ENCODE measurements around the gene CTBS. TPM values are rescaled to one million over a fixed set of nuclear protein-coding genes. Genes with fewer than 3 reads are reported as not detected.

The CTBS gene
- polyA plus RNA-seq, 2 of the 4 experiments (the other 2 are of a cell fraction), result 6.7 to 25.3 TPM

DNA sequence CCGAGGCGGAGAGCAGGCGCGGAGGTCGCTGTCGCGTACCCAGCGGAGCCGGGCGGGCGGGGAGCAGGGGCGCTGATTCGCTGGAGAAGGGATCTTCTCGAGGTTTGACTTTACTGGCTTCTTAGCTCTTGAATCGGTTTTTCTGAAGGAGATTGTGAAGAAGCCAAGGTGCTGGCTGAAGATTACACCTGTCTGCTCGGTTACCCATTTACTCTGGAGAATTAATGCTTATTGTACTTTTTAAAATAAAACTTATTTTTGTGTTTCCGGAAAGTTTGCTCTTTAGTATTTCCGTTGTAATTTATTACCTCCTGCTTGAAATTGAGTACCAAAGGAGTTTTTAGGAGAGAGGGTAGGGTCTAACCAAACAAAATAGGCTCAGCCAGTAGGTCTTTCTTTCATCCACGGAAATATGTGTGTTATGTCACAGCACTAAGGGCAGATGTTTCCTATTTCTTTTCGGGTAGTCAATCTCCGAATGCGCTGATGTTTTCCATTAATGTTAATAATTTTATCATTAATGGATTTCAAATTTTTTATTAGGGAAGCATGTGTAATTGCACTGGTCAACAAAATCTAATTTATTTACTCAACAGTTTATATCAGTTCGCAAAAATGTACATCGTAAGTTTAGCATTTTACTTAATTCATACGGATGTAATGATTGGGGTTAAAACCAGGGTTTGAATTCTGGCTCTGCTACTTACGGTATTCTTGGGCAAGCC lies 67.3 kb downstream of the CTBS start:
- POLR2A ChIA-PET, result interaction anchor here (0.6 to 1.9 kb wide), 12 partner anchors 8 to 430 kb away, joined by 3 to 27 read pairs (median 4); partner anchors contain the start of genes CTBS and RPF1
- 0 out of 3 replicates have a peak, but pooled peaks cover 4% of the 10 kb centered on the region for H3K9me3 ChIP-seq
- peak overlapping the region; percentile 80 for H3K4me2 ChIP-seq
- H3K27ac ChIP-seq, result peak overlapping the region; percentile 94 to 99
- WGBS (ENCODE audit: missing lambda C conversion rate), result 23% methylated on average over 14 of the region's 26 CpGs
- DNase-seq (ENCODE audit: low read depth in 1 of 2, low spot score in 1 of 2), result no peak
- CTCF ChIA-PET, result interaction anchor here (0.7 to 1.9 kb wide), 5 partner anchors 11 to 137 kb away, joined by 3 to 10 read pairs (median 5); no protein-coding TSS in a partner anchor
- no peak for TF ChIP-seq KDM5A (IDR thresholded peaks at IDR 0.05)
- no peak for TF ChIP-seq MAZ (IDR thresholded peaks at IDR 0.05; ENCODE audit: borderline replicate concordance, low read depth, low read length)
- TF ChIP-seq, protein P1, sequence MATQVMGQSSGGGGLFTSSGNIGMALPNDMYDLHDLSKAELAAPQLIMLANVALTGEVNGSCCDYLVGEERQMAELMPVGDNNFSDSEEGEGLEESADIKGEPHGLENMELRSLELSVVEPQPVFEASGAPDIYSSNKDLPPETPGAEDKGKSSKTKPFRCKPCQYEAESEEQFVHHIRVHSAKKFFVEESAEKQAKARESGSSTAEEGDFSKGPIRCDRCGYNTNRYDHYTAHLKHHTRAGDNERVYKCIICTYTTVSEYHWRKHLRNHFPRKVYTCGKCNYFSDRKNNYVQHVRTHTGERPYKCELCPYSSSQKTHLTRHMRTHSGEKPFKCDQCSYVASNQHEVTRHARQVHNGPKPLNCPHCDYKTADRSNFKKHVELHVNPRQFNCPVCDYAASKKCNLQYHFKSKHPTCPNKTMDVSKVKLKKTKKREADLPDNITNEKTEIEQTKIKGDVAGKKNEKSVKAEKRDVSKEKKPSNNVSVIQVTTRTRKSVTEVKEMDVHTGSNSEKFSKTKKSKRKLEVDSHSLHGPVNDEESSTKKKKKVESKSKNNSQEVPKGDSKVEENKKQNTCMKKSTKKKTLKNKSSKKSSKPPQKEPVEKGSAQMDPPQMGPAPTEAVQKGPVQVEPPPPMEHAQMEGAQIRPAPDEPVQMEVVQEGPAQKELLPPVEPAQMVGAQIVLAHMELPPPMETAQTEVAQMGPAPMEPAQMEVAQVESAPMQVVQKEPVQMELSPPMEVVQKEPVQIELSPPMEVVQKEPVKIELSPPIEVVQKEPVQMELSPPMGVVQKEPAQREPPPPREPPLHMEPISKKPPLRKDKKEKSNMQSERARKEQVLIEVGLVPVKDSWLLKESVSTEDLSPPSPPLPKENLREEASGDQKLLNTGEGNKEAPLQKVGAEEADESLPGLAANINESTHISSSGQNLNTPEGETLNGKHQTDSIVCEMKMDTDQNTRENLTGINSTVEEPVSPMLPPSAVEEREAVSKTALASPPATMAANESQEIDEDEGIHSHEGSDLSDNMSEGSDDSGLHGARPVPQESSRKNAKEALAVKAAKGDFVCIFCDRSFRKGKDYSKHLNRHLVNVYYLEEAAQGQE (IDR thresholded peaks at IDR 0.05), result no peak
- no peak for TF ChIP-seq JUNB (IDR thresholded peaks at IDR 0.05)
- TF ChIP-seq, protein P2, sequence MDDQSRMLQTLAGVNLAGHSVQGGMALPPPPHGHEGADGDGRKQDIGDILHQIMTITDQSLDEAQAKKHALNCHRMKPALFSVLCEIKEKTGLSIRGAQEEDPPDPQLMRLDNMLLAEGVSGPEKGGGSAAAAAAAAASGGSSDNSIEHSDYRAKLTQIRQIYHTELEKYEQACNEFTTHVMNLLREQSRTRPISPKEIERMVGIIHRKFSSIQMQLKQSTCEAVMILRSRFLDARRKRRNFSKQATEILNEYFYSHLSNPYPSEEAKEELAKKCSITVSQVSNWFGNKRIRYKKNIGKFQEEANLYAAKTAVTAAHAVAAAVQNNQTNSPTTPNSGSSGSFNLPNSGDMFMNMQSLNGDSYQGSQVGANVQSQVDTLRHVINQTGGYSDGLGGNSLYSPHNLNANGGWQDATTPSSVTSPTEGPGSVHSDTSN (IDR thresholded peaks at IDR 0.05), result no peak
- TF ChIP-seq HOXB5 (CRISPR knock-in tag; IDR thresholded peaks at IDR 0.05), result no peak
- TF ChIP-seq, protein P3, sequence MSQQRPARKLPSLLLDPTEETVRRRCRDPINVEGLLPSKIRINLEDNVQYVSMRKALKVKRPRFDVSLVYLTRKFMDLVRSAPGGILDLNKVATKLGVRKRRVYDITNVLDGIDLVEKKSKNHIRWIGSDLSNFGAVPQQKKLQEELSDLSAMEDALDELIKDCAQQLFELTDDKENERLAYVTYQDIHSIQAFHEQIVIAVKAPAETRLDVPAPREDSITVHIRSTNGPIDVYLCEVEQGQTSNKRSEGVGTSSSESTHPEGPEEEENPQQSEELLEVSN (IDR thresholded peaks at IDR 0.05; ENCODE audit: borderline replicate concordance, low read depth), result 0 out of 2 replicates have a peak, but pooled peaks have one; percentile 29
- TF ChIP-seq RNF2 (IDR thresholded peaks at IDR 0.05; ENCODE audit: borderline replicate concordance, low read depth), result no peak
- TF ChIP-seq EHF (CRISPR knock-in tag; IDR thresholded peaks at IDR 0.05), result no peak
- no peak for TF ChIP-seq RCOR1 (IDR thresholded peaks at IDR 0.05; ENCODE audit: low read depth, low read length)
- TF ChIP-seq, protein P4, sequence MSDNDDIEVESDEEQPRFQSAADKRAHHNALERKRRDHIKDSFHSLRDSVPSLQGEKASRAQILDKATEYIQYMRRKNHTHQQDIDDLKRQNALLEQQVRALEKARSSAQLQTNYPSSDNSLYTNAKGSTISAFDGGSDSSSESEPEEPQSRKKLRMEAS (IDR thresholded peaks at IDR 0.05), result no peak
- TF ChIP-seq NR3C1 (IDR thresholded peaks at IDR 0.05), result no peak
- TF ChIP-seq FOSB (CRISPR knock-in tag; IDR thresholded peaks at IDR 0.05), result no peak
- no peak for TF ChIP-seq TFCP2L1 (CRISPR knock-in tag; IDR thresholded peaks at IDR 0.05)
- TF ChIP-seq RAD21 (conservative IDR thresholded peaks at IDR 0.05 in 1 of 2, IDR thresholded peaks at IDR 0.05 in 1 of 2), result no peak
- TF ChIP-seq, protein P5, sequence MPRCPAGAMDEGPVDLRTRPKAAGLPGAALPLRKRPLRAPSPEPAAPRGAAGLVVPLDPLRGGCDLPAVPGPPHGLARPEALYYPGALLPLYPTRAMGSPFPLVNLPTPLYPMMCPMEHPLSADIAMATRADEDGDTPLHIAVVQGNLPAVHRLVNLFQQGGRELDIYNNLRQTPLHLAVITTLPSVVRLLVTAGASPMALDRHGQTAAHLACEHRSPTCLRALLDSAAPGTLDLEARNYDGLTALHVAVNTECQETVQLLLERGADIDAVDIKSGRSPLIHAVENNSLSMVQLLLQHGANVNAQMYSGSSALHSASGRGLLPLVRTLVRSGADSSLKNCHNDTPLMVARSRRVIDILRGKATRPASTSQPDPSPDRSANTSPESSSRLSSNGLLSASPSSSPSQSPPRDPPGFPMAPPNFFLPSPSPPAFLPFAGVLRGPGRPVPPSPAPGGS (IDR thresholded peaks at IDR 0.05), result peak; percentile 8; the same call in 1 of the 3 replicates
- TF ChIP-seq, protein P6, sequence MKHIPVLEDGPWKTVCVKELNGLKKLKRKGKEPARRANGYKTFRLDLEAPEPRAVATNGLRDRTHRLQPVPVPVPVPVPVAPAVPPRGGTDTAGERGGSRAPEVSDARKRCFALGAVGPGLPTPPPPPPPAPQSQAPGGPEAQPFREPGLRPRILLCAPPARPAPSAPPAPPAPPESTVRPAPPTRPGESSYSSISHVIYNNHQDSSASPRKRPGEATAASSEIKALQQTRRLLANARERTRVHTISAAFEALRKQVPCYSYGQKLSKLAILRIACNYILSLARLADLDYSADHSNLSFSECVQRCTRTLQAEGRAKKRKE (CRISPR knock-in tag; IDR thresholded peaks at IDR 0.05; ENCODE audit: low read depth), result no peak
- TF ChIP-seq CEBPB (IDR thresholded peaks at IDR 0.05), result no peak
- H3K4me3 ChIP-seq, result peak overlapping the region; percentile 79
- no peak for ATAC-seq
- peaks cover 22% of the 10 kb centered on the region; the same call in 1 of the 3 replicates for H3K4me1 ChIP-seq
- FAIRE-seq, result no peak

All from A549 (cell line).